HG03060 (cell line): ENCODE results near the gene EIPR1.
"Not testable (repeated sequence)": the region's sequence is repeated elsewhere in the genome, so short reads cannot be mapped to it uniquely, and the experiment has no call there.

Experiments
- ATAC-seq: cut with Tn5 transposase; IDR thresholded peaks from one replicate; pipeline ENCODE4 v1.9.1; 2021; ENCODE audit warnings: low read depth, moderate number of reproducible peaks; ENCODE audit not compliant: unreplicated experiment

Gene EIPR1

GRCh38 chr2:3184167-3184566, 193.5 kb downstream of the EIPR1 start:
- ATAC-seq, result no peak

DNA sequence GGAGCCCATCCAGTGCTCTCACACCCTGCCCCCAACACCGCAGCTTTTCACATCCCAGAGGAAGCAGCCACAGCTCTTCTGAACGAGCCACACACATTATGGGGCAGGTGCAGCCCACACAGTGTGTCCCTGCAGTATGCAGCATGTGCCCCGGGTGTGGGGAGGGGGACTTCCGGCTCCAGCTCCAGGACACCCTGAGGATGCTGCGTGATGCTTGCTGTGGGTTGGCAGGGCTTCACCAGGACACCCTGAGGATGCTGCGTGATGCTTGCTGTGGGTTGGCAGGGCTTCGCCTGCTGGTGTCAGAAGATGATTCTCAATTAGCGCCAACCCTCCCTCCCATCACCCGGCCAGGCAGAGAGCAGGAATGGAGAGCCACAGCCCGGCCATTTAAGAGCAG, 193.9 kb downstream of the EIPR1 start:
- no peak for ATAC-seq

GRCh38 chr2:3182848-3183247, 194.8 kb downstream of the EIPR1 start:
- ATAC-seq, result no peak

DNA sequence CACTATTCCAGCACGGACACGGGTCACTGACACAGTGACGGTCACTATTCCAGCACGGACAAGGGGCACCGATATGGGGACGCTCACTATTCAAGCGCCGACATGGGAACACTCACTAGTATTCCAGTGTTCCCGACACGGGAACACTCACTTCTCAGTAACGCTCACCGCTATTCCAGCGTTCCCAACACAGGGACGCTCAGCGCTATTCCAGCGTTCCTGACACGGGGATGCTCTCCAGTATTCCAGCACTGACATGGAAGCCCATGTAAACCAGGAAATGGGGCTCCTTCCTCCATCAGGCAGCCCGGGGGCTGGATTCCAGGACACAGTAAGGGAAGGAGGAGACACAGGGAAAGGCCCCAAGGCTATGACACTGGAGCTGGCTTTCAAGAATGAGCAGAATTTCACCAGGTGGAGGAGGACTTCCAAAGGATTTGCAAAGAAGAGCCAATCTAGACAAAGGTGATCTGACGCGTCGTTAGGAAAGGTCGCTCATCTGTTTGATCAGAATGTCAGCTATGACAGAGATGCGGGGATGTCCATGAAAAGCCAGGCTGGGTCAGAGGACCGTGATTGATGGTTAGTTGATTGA, 196.1 kb downstream of the EIPR1 start:
- no peak for ATAC-seq

- not testable (repeated sequence) for ATAC-seq
Observed at GRCh38 chr2:3180909-3181221, 196.8 kb downstream of the EIPR1 start.

DNA sequence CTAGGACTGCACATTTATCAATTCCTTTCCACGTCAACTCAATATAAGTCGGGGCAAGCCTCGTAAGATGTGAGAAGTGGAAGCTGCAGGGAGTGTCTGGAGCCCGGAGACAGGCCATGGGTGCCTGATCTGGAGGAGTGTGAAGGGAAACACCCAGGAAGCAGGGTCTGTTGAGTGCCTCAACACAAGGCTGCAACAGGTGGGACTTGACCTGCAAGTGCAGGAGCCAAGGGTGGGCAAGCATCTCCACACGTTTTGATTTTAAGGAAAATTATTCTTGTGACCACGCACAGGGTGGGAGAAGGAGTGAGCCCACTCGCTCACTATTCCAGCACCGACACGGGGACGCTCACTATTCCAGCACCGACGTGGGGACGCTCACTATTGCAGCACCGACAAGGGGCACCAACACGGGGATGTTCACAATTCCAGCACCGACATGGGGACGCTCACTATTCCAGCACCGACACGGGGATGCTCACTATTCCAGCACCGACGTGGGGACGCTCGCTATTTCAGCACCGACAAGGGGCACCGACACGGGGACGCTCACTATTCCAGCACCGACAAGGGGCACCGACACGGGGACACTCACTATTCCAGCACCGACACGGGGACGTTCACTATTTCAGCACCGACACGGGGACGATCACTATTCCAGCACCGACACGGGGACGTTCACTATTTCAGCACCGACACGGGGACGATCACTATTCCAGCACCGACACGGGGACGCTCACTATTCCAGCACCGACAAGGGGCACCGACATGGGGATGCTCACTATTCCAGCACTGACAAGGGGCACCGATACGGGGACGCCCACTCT, 197.3 kb downstream of the EIPR1 start:
- no peak for ATAC-seq

GRCh38 chr2:3179626-3180025, 198.0 kb downstream of the EIPR1 start:
- no peak for ATAC-seq

DNA sequence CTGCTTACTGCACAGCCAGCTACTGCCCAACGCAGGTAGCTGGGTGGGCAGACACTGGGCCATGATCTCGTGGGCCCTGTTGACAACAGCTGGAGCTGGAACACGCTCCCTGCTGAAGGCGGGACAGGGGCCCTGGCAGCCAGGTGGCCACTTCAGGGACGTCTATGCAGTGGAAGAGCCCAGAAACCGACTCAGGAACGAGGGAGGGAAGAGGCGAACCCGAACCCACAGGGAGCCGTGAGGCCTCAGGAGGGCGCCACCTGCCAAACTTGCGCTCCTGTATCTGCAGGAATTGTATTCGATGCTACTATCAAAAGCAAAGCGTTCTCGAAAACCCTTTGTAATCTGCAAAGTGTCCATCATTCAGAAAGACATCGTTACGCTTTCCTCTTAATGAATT, 198.4 kb downstream of the EIPR1 start:
- ATAC-seq, result no peak

- ATAC-seq, result no peak
Observed at GRCh38 chr2:3178578-3179031, 199.0 kb downstream of the EIPR1 start.

DNA sequence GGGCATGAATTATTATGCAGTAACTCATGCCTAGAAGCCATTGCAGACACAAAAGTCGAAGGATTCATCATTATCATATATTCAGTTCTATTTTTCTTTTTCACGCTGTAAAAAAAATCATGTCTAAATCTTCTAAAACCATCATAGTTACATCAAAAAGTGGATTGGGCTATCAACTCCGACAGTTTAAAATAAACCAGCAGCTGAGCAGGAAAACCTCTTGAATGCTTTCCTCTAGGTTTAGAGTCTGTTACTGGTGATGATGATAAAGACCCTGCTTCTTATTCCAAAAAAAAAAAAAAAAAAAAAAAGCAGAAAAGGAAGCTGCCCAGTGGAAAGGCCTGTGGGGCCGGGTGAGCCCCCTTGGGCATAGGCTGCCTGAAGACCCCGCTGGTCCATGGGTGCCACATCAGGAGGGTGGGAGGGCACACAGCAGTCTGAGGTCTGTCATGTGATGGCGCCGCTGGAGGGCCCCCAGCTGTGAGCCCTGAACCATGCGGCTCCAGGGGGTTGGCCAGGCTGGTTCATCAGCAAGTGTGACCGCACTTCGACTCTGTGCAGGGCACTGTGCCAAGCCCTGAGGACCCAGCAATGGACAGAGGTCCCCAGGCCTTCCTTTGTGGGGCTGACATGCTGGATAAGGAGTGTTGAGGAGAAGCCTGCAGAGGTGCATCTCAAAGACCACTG, 199.6 kb downstream of the EIPR1 start:
- no peak for ATAC-seq

- no peak for ATAC-seq
Observed at GRCh38 chr2:3176869-3177255, 200.8 kb downstream of the EIPR1 start.

DNA sequence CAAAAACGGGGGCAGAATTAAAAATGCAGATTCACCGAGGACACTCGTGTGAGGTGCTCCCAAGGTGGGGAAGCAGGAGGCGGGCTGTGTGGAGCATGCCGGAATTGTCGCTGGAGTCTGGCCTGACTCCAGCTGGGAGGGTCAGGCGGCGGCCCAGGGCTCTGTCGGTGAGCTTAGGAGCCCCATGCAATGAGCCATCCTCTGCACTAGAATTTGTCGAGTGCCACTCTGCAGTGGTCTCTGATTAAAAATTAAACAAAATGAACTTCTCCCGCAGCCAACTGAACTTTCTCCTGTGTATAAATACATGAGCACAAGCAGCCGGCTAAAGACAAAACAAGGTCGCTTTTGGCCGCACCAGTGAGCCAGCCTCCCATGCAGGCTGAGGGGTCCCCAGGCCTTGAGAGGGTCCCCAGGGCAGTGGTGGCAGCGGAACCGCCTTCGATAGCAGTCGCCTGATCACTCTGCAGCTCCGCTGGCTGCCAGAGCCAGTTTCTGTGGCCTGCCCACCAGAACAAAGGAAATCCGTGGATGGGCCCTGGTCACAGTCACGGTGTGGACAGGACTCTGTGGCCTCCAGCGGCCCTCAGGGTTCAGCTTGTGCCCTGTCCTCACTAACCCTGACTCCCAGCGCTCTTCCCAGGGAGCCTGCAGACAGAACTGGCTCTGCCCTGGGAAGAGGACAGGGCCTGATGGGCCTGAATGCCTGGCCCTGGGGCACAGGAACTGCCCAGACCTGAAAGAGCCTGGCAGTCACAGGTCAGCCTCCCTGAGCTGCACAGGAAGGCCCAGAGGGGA, 201.3 kb downstream of the EIPR1 start:
- no peak for ATAC-seq

DNA sequence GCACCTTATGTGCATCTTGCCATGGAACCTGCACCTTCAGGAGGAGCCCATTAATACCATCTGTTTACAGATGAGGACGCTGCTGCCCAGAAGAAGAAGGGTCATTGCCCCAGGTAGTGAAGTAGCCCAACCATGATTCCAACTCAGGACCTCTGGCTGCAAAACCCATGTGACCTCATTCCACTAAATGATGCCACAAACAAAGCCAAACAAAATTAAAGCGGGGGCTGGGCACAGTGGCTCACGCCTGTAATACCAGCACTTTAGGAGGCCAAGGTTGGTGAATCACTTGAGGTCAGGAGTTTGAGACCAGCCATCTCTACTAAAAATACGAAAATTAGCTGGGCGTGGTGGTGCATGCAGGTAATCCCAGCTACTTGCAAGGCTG, 202.1 kb downstream of the EIPR1 start:
- ATAC-seq, result no peak

DNA sequence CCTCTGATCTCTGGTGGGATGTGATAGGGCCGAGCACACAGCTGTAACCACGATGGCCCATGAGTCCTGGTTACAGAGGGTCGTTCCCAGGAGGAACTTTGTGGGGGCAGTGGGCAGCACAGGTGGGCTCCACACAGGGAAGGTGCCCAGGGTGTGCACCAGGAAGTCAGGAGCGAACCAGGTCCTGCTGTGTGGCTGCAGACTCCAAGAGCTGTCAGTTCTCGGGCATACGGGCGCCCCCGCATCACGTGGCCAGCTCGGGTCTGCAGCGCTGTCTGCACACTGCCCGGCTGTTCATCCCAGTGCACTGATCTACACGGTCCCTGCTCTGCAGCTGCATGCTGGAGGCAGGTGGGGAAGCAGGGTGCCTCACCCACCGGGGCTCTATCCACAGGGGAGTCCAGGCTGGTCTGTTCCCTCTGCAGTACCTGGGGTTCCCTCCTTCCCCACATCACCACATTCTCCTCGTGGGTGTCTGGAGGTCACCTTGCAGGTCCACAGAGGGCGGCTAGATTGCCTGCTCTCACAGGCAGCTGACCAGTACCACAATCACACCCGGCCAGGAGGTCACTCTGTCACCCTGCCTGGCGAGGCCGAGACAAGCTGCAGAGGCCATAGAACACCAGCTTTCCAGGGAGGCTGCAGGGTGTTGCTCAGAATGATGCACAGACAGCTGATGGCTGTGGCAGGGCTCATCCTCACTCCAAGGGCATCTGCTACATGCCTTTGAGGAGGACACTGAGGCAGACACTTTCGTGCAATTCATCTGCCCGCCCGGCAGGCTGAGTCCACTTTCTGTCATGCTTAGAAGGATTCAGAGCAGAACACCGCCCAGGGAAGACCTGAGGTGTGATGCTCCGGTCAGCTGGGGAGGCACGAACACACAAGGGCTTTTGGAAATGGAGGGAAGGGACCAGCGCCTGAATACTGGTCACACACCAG, 202.7 kb downstream of the EIPR1 start:
- ATAC-seq, result no peak

GRCh38 chr2:3173031-3173430, 204.6 kb downstream of the EIPR1 start:
- ATAC-seq, result no peak

- ATAC-seq, result no peak
Observed at GRCh38 chr2:3172265-3172935, 205.2 kb downstream of the EIPR1 start.

GRCh38 chr2:3171564-3172264, 205.9 kb downstream of the EIPR1 start:
- ATAC-seq, result no peak

DNA sequence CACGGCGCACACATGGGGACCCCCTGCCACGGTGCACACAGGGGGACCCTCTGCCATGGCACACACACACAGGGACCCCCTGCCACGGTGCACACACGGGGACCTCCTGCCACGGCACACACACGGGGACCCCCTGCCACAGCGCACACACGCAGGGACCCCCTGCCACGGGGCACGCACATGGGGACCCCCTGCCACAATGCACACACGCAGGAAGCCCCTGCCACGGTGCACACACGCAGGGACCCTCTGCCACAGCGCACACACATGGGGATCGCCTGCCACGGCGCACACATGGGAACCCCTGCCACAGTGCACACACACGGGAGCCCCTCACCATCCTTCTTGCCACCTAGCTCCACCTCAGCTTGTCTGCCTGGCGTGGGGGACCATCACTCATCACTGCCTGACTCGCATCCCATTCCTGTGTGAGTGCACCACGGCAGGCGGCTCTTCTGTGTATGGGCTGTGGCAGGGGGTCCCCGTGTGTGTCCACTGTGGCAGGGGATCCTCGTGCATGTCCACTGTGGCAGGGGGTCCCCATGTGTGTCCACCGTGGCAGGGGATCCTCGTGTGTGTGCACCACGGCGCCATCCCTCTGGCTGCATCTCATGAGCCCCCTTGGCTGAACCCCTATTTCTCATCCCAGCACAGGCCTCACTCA, 206.7 kb downstream of the EIPR1 start:
- ATAC-seq, result no peak
